Subcutaneous adipose tissue (tissue), 4 donors: ENCODE results near the gene TBXA2R. TPM values are rescaled to one million over a fixed set of nuclear protein-coding genes. Genes with fewer than 3 reads are reported as not detected.

Experiments used
- total RNA-seq, 4 donors: library from RNA; depleted of rRNA; stranded (reverse); fragments of >200 nt; gene quantifications; one replicate each; pipeline ENCODE4 v1.1.0, GENCODE V29; 2016
- TF ChIP-seq, protein P1 (sequence below): fragments of 450-650 bp; IDR thresholded peaks from one replicate; pipeline ENCODE4 v1.5.1; 2016; ENCODE audit warnings: low read depth, mild to moderate bottlenecking, control low read depth, antibody characterized with exemption, moderate library complexity

Gene TBXA2R
- total RNA-seq, 4 donors from 2014 or later: 0.34 to 4.0 TPM; not detected in 2

DNA sequence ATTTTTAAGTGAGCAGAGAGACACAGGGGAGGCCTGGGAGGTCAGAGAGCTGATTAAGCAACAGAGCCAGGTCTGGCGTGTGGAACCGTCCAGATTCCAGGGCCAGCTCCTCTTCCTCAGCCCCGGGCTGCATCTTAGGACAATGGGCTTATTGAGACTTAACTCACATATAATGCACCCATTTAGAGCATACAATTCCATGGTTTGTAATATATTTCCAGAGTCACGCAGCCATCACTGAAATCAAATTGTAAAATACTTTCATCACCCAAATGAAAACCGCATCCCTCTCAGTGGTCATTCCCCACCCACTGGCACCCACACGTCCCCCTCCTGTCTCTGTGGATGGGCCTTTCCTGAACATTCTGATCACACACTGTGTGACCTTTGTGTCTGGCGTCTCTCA, 36.1 kb downstream of the TBXA2R start:
- TF ChIP-seq, protein P1, sequence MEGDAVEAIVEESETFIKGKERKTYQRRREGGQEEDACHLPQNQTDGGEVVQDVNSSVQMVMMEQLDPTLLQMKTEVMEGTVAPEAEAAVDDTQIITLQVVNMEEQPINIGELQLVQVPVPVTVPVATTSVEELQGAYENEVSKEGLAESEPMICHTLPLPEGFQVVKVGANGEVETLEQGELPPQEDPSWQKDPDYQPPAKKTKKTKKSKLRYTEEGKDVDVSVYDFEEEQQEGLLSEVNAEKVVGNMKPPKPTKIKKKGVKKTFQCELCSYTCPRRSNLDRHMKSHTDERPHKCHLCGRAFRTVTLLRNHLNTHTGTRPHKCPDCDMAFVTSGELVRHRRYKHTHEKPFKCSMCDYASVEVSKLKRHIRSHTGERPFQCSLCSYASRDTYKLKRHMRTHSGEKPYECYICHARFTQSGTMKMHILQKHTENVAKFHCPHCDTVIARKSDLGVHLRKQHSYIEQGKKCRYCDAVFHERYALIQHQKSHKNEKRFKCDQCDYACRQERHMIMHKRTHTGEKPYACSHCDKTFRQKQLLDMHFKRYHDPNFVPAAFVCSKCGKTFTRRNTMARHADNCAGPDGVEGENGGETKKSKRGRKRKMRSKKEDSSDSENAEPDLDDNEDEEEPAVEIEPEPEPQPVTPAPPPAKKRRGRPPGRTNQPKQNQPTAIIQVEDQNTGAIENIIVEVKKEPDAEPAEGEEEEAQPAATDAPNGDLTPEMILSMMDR: no peak

GRCh38 chr19:3565139-3565538, 41.5 kb downstream of the TBXA2R start:
- TF ChIP-seq, protein P1: no peak

GRCh38 chr19:3563709-3564524, 42.8 kb downstream of the TBXA2R start:
- TF ChIP-seq, protein P1: no peak

GRCh38 chr19:3557461-3558248, 49.0 kb downstream of the TBXA2R start, which contains the start of gene MFSD12:
Gene MFSD12, minus strand, starts transcription at chr19:3557586. Its CDS starts 183 bp downstream, at chr19:3557403.
- TF ChIP-seq, protein P1: no peak

GRCh38 chr19:3556978-3557460, 49.7 kb downstream of the TBXA2R start:
- TF ChIP-seq, protein P1: no peak

DNA sequence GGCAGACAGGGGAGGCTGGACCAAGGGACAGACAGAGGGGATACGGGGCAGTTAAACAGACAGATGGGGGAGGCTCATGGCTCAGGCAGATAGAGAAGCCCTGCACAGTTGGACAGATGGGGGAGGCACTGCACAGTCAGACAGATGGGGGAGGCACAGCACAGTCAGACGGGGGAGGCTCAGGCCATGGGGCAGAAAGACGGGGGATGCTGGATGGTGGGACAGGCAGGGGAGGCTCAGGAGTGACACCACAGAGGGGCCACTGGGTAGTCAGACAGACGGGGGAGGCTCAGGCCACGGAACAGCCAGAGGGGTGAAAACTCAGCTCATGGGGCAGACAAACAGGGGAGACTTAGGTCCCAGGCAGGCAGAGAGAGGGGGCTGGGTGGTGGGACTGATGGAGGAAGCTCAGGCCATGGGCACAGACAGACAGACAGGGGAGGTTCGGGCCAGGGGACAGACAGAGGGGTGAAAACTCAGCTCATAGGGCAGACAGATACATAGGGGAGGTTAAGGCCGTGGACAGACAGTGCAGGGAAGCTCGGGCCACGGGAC, 50.2 kb downstream of the TBXA2R start:
- TF ChIP-seq, protein P1: no peak
